ENCODE data around the gene AAK1. TPM values are rescaled to one million over a fixed set of nuclear protein-coding genes. Genes with fewer than 3 reads are reported as not detected.

The AAK1 gene
- total RNA-seq, 1 experiment from 2014 or later, result 30.6 TPM

DNA sequence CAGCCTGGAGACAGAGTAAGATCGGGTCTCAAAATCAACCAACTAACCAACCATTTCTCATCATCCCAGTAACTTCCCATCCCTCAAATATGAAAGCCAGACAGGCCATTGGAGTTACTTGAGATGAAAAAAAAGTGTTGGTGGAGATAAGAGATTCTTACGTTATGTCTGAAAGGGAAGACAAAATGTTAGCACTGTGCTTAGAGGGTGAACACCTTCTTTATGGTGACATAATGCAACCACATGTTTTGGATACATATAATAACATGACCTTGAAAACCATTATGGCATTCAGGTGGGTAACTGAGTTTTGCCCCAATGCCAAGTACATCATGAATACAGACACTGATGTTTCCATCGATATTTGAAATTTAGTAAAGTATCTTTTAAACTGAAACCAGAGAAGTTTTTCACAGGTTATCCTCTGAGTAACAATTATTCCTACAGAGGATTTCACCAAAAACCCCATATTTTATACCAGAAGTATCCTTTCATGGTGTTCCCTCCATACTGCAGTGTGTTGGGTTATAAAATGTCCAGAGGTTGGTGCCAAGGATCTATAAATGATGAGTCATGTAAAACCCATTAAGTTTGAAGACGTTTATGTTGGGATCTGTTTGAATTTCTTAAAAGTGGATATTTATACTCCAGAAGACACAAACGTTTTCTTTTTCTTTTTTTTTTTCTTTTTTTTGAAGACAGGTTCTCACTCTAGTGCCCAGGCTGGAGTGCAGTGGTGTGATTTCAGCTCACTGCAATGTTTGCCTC lies 45.5 kb downstream of the AAK1 start:
- Histone ChIP-seq H4K20me1 (ENCODE audit: control insufficient read depth, insufficient read depth, insufficient read length) (no peaks in the 10 kb centered on the region), H2AK5ac (ENCODE audit: insufficient read length, low read length) (no peak overlapping the region), H3K27ac (ENCODE audit: insufficient read length, low read depth, low read length) (no peak overlapping the region), H4K5ac (ENCODE audit: insufficient read length, low read depth, low read length) (no peak overlapping the region), H3K79me1 (ENCODE audit: insufficient read depth, low read depth, low read length, poor library complexity, severe bottlenecking) (no peaks in the 10 kb centered on the region), H3K4me2 (ENCODE audit: insufficient read depth, insufficient read length, low read length) (no peak overlapping the region), H3K9me3 (ENCODE audit: control insufficient read depth, low read depth, low read length) (no peaks in the 10 kb centered on the region), H2AFZ (ENCODE audit: low read length) (no peak overlapping the region), H3K56ac (ENCODE audit: insufficient read length, low read depth, low read length) (no peak overlapping the region), H3K9ac (ENCODE audit: extremely low read depth, insufficient read length, low read length) (no peak overlapping the region), H3K4me1 (ENCODE audit: insufficient read depth, low read length) (no peaks in the 10 kb centered on the region), H2BK5ac (ENCODE audit: insufficient read length, low read length) (no peak overlapping the region), H4K91ac (ENCODE audit: insufficient read length, low read depth, low read length) (no peak overlapping the region), H3K18ac (ENCODE audit: insufficient read length, low read depth, low read length) (no peak overlapping the region), H2BK120ac (ENCODE audit: low read depth, low read length, poor library complexity, severe bottlenecking) (no peak overlapping the region), H2BK15ac (ENCODE audit: low read depth, low read length) (no peak overlapping the region), H3T11ph (ENCODE audit: low read length) (no peak overlapping the region), H3K79me2 (ENCODE audit: insufficient read depth, low read length) (no peaks in the 10 kb centered on the region), H3K27me3 (ENCODE audit: insufficient read depth, low read length) (no peaks in the 10 kb centered on the region), H3K23me2 (ENCODE audit: insufficient read length, low read depth, low read length, poor library complexity, severe bottlenecking) (no peaks in the 10 kb centered on the region), H3K23ac (ENCODE audit: insufficient read length, low read depth, low read length) (no peak overlapping the region), H2BK20ac (ENCODE audit: low read depth, low read length, poor library complexity, severe bottlenecking) (no peak overlapping the region), H4K8ac (replicated peaks; ENCODE audit: insufficient read length, low read depth, low read length) (no peak overlapping the region), H3K14ac (ENCODE audit: insufficient read depth, low read length) (no peak overlapping the region), H2BK12ac (ENCODE audit: insufficient read length, low read depth, low read length) (no peak overlapping the region), H3K4ac (ENCODE audit: low read depth, low read length) (no peak overlapping the region)
- TF ChIP-seq, protein P1, sequence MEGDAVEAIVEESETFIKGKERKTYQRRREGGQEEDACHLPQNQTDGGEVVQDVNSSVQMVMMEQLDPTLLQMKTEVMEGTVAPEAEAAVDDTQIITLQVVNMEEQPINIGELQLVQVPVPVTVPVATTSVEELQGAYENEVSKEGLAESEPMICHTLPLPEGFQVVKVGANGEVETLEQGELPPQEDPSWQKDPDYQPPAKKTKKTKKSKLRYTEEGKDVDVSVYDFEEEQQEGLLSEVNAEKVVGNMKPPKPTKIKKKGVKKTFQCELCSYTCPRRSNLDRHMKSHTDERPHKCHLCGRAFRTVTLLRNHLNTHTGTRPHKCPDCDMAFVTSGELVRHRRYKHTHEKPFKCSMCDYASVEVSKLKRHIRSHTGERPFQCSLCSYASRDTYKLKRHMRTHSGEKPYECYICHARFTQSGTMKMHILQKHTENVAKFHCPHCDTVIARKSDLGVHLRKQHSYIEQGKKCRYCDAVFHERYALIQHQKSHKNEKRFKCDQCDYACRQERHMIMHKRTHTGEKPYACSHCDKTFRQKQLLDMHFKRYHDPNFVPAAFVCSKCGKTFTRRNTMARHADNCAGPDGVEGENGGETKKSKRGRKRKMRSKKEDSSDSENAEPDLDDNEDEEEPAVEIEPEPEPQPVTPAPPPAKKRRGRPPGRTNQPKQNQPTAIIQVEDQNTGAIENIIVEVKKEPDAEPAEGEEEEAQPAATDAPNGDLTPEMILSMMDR (conservative IDR thresholded peaks at IDR 0.05), result no peak
- Mint-ChIP-seq H3K27ac (no peak overlapping the region), H3K4me1 (no peaks in the 10 kb centered on the region), H3K27me3 (ENCODE audit: low read depth) (no peaks in the 10 kb centered on the region), H3K36me3 (ENCODE audit: insufficient read depth in 1 of 3, low read depth in 3 of 3) (no peaks in the 10 kb centered on the region), H3K9me3 (no peaks in the 10 kb centered on the region), H3K4me3 (no peak overlapping the region)
- WGBS (ENCODE audit: extremely low coverage, insufficient read length, low lambda C conversion rate), result no CpG with 5 or more reads among the region's 5 CpGs
- no peak for DNase-seq
